SK-N-MC (cell line): Measurements from ENCODE around the gene RPP25L.

ENCODE experiments used
- EZH2 ChIP-seq: fragments of 200-600 bp; sonication (generic); IDR thresholded peaks from one replicate; pipeline ENCODE4 v1.6.1; 2017; ENCODE audit warnings: antibody characterized with exemption
- FOXP2 ChIP-seq: optimal IDR thresholded peaks from 2 replicates; pipeline ENCODE3; 2011; ENCODE audit warnings: mild to moderate bottlenecking, moderate library complexity; ENCODE audit not compliant: insufficient read depth; ENCODE audit errors: extremely low read length, control extremely low read depth

GRCh38 chr9:34573599-34574325, 38.1 kb downstream of the RPP25L start:
- TF ChIP-seq FOXP2 (no peak), EZH2 (no peak)
